ENCODE results near the gene CPT1B. TPM values are rescaled to one million over a fixed set of nuclear protein-coding genes. Genes with fewer than 3 reads are reported as not detected.
A peak's percentile ranks its signal among the peaks of the same experiment; 100 is the strongest.

The CPT1B gene
- total and polyA plus RNA-seq, 2 experiments from 2014 or later: 5.6 to 14.4 TPM

GRCh38 chr22:50545522-50546325, 32.5 kb downstream of the CPT1B start, which contains the start of gene KLHDC7B (continued):
- no peak for TF ChIP-seq ZNF462 (CRISPR knock-in tag; IDR thresholded peaks at IDR 0.05)
- no peak for TF ChIP-seq EZH2phosphoT487 (IDR thresholded peaks at IDR 0.05; ENCODE audit: unreplicated experiment)
- no peak for TF ChIP-seq POLR2AphosphoS5 (IDR thresholded peaks at IDR 0.05; ENCODE audit: low read depth)
- TF ChIP-seq STAT1 (IDR thresholded peaks at IDR 0.05; ENCODE audit: unreplicated experiment): no peak
- TF ChIP-seq ZNF114 (CRISPR knock-in tag; IDR thresholded peaks at IDR 0.05): no peak

GRCh38 chr22:50544746-50545253, 33.4 kb downstream of the CPT1B start:
- peaks cover 39% of the 10 kb centered on the region for H3K27me3 ChIP-seq (ENCODE audit: insufficient read depth)
- Mint-ChIP-seq H3K9me3 (no peaks in the 10 kb centered on the region), H3K27me3 (ENCODE audit: insufficient read depth, low read depth, poor library complexity) (peaks cover 30% of the 10 kb centered on the region), H3K4me1 (no peaks in the 10 kb centered on the region), H3K36me3 (ENCODE audit: low read depth) (no peaks in the 10 kb centered on the region), H3K4me3 (no peak overlapping the region), H3K27ac (no peak overlapping the region)
- no peak for DNase-seq (ENCODE audit: low spot score)
- no peak for ATAC-seq
- H3K4me1 ChIP-seq (ENCODE audit: insufficient read depth): no peaks in the 10 kb centered on the region; the same call in 1 of the 2 replicates
- H4K20me1 ChIP-seq (replicated peaks; ENCODE audit: insufficient read depth): no peaks in the 10 kb centered on the region
- H3K36me3 ChIP-seq (ENCODE audit: insufficient read depth): no peaks in the 10 kb centered on the region
- TF ChIP-seq EZH2 (IDR thresholded peaks at IDR 0.05; ENCODE audit: low read depth, unreplicated experiment): no peak
- no peak for TF ChIP-seq REST (IDR thresholded peaks at IDR 0.05; ENCODE audit: unreplicated experiment)
- no peak overlapping the region for H3K27ac ChIP-seq (ENCODE audit: low read depth)
- no peaks in the 10 kb centered on the region for H3K9me2 ChIP-seq (ENCODE audit: insufficient read depth)
- peaks cover 7% of the 10 kb centered on the region; the same call in 1 of the 2 replicates for H3F3A ChIP-seq (replicated peaks; ENCODE audit: low read depth)
- peak overlapping the region; percentile 44; the same call in 1 of the 2 replicates for H3K4me3 ChIP-seq
- peak overlapping the region; percentile 73; the same call in 1 of the 2 replicates for H3K4me2 ChIP-seq
- H2AFZ ChIP-seq: peak overlapping the region; percentile 91
- no peaks in the 10 kb centered on the region for H3K79me2 ChIP-seq (replicated peaks; ENCODE audit: insufficient read depth)

All from GM23338 (cell line).